SKM-1 treated with dmso at 0.1 percent for 144 hours (cell line): ENCODE results near the gene NMD3.
A peak's percentile ranks its signal among the peaks of the same experiment; 100 is the strongest.
"Not testable (repeated sequence)": the region's sequence is repeated elsewhere in the genome, so short reads cannot be mapped to it uniquely, and the experiment has no call there.

Source experiments
- DNase-seq: peaks from one replicate; lab custom pipeline; 2025; ENCODE audit not compliant: unreplicated experiment; lab: John Stamatoyannopoulos, UW

The NMD3 gene

GRCh38 chr3:161220850-161221753 is at the start of gene NMD3:
Gene NMD3, plus strand, starts transcription at chr3:161221311. Its CDS starts 703 bp downstream, at chr3:161222014.
- peak; percentile 90 for DNase-seq

- no peak for DNase-seq
Observed at GRCh38 chr3:161171639-161172552, 49.2 kb upstream of the NMD3 start.

GRCh38 chr3:161175506-161175905 is 45.6 kb upstream of the NMD3 start:
- DNase-seq = no peak

GRCh38 chr3:161177991-161178390 is 43.1 kb upstream of the NMD3 start:
- no peak for DNase-seq

- not testable (repeated sequence) for DNase-seq
Observed at GRCh38 chr3:161181371-161181770, 39.7 kb upstream of the NMD3 start.

- DNase-seq = no peak
Observed at GRCh38 chr3:161187046-161187445, 34.1 kb upstream of the NMD3 start.

GRCh38 chr3:161197855-161198850 is 23.0 kb upstream of the NMD3 start:
- no peak for DNase-seq

- no peak for DNase-seq
Observed at GRCh38 chr3:161199926-161200325, 21.2 kb upstream of the NMD3 start.

- no peak for DNase-seq
Observed at GRCh38 chr3:161203485-161204098, 17.5 kb upstream of the NMD3 start.

GRCh38 chr3:161208931-161209330 is 12.2 kb upstream of the NMD3 start:
- no peak for DNase-seq

GRCh38 chr3:161212171-161212771 is 8.8 kb upstream of the NMD3 start:
- DNase-seq = no peak

- DNase-seq = no peak
Observed at GRCh38 chr3:161212906-161213305, 8.2 kb upstream of the NMD3 start.

- DNase-seq = no peak
Observed at GRCh38 chr3:161213644-161214043, 7.5 kb upstream of the NMD3 start.

- DNase-seq = no peak
Observed at GRCh38 chr3:161215185-161215584, 5.9 kb upstream of the NMD3 start.

GRCh38 chr3:161217496-161217895 is 3.6 kb upstream of the NMD3 start:
- no peak for DNase-seq

GRCh38 chr3:161219495-161219894 is 1.6 kb upstream of the NMD3 start:
- no peak for DNase-seq

- peak; percentile 3 for DNase-seq
Observed at GRCh38 chr3:161221806-161222600, 892 bp downstream of the NMD3 start.

- DNase-seq = no peak
Observed at GRCh38 chr3:161222662-161223061, 1.6 kb downstream of the NMD3 start.

- DNase-seq = no peak
Observed at GRCh38 chr3:161224786-161225185, 3.7 kb downstream of the NMD3 start.
